Dedifferentiated amniotic fluid mesenchymal stem cell (primary cell): ENCODE measurements around the gene IL17B.

Source experiments
- DNase-seq: peaks from one replicate; pipeline ENCODE4 v3.0.0-alpha.2; 2016; ENCODE audit errors: extremely low spot score

Gene IL17B

DNA sequence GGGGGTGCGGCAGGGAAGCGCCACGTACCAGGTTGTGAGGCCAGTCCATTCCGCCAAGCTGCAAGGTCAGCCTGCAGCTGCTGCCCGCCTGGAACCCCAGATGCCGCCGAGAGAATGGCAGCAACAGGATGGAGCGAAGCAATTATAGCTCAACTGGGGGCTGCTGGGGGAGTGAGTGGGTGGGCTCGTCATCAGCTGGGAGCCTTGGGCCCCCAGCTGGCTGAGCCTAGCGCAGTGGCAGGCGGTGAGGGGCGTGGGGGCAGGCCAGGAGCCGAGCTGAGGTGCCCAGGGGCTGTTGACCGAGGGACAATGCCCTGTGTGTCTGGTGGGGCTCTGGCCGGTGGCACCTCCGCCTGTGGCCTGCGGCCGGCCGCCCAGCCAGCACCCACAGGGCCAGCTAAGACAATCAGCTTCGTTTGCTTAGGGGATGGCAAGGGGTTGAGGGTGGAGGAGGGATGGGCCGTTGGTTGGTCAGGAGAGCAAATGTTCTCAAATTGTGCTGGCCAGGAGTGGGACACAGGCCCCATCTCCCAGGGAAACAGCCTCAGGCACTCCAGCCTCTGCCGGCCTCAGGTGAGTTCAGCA, at the start of gene IL17B:
IL17B (minus strand) TSS at position 116 of the 585 bp plus-strand sequence; CDS start at position 49, 67 bp downstream.
- DNase-seq, result no peak

DNA sequence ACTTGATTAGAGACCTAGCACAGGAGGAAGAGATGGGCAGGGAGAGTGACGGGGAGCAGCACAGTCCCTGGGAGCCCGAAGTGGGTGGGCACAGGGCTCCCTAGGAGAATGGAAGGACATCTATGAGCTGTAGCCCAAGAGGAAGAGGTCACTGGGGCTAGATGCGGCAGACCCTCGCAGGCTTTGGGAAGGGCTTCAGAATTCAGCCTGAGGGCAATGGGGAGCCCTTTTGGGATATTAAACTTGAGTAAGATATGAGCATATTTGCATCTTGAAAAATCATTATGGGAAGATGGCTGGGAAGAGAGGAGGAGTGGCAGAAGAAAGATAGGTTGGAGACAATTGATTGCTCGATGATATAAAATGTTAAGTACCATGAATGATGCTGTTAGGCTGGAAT, 48.9 kb upstream of the IL17B start:
- no peak for DNase-seq

DNA sequence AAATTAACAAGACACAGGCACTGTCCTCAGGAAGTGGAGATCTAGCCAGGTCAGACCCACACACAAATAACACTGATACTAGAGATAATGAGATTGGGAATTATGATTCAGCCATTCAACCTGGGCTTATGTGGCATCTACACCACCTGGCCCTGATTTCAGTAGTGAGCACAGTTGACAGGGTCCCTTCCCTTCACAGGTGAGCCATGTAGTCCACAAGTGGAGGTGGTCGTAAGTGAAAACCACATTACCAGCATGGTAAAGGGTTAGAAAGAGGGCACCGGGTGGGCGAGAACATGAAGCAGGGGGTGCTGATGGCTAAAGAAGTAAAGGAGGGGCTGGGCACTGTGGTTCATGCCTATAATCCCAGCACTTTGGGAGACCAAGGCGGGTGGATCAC, 48.3 kb upstream of the IL17B start:
- no peak for DNase-seq

DNA sequence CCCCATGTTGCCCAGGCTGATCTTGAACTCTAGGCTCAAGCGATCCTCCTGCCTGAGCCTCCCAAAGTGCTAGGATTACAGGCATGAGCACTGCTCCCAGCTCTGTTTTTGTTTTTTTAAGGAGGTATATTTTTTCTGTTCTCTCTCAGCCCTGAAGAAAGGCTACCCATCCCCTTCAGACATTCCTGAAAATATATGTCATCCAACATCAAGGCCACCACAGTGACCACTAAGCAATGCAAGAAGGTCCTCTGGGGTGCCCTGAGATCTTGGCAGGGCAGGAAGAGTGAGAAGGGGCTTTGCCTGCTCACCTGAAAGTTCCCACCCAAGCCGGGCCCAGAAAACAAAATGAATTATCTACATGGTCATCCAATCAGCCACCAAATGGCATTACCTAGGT, 47.8 kb upstream of the IL17B start:
- DNase-seq, result no peak

GRCh38 chr5:149425729-149426128, 46.6 kb upstream of the IL17B start:
- no peak for DNase-seq

DNA sequence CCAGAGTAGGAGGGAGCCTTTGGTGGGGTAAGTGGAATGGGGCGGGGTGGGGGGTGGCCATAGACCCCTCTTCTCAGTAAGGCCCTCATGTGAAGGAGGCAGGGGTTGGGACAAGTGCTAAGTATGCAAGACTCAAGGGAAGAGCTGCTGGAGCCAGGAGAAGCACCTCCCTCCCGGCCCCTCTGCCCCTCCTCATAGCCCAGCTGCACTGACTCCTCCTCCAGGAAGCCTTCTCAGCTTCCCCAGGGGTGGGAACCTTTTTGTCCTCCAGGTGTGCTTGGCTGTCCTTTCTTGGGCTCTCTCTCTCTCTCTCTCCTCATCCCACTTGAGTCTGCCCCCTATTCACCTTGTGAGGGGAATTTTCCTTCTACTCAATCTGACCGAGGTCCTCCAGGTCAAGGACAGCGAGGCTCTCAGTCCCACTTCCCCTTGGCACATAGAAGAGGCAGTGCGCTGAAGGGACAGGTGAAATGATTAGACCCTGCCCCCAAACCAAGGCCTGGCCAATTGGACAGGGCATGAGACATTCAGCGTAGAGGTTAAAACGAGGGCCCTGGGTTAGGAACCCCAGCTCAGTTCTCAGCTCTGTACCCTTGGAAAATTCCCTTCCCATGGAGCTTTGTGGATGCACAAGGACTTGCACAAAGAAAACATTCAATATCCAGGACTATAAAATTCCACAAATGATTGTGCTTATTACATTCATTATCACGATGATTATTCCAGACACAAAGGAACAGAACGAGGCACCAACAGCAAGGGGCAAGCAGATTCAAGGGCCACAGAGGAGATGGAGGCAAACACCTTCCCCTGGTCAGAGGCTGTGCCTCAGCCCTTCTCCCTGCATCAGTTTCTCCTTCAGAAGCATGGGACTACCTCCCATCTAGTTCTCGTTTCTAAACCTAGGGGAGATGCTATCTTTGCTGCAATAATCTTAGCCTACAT, 45.6 kb upstream of the IL17B start:
- no peak for DNase-seq

- no peak for DNase-seq
These were observed 44.7 kb upstream of the IL17B start for GRCh38 chr5:149423794-149424268.

DNA sequence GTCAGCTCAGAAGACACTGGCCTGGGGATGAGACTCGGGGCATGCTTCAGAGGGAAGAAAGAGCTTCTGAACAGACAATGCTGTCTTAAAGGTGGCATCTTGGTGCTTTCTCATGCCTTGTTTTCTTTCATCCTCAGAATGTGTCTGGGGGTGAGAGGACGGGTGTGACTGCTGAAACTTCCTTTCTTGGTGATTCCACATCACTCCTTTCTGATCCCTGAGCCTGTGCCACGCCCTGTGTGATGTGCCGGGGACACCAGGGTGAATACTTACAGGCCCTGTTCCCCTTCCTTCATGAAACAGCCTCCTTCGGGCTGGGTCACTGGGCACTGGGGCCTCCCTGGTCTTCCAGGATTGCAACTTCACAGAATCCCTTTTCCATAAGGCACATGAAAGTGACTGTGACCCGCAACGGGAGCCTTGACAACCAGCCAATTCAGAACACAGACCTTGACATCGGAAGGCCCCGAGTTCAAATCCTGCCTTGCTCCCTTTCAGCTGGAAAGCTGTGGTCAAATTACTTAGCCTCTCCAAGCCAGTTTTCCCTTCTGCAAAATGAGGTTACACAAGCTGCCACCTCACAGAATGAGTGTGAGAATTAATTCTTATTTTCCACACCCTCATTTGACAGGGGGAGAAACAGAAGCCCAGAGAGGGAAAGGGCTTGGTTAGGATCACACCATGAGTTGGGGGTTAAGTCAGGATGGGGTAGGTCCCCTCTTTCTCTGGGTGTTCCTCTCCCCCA, 44.1 kb upstream of the IL17B start:
- no peak for DNase-seq

DNA sequence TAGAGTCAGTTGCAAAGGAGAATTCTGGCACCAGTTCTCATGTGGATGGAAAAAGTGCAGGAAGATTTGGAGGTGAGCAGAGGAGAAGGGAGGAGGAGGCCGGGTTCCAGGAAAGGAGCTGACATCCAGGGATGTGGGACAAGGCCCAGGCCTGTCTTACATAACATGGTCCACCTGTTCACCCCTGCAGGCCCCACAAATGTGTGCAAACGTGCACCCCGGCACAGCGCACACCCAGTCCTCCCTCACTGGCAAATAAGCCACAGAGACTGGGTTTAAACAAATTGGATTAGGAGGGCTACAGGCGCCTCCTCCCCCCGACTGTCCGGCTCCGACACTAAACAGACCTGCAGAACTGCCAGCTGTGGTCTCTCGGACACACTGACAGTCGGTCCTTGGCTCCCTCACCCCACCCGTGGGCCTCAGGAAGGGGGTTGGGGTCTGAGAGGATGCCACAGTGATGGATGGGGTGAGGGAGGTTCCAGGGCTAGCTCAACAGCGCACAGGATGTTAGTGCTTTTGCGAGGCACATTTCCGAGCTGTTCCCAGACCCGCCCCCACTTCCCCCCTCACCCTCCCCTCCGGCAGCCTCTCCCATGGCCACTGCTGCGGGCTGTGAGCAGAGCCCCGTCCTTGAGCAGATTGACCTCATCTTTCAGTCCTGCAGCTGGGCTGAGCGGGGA, 43.4 kb upstream of the IL17B start:
- DNase-seq, result peak; percentile 55

GRCh38 chr5:149421834-149422233, 42.7 kb upstream of the IL17B start:
- no peak for DNase-seq

DNA sequence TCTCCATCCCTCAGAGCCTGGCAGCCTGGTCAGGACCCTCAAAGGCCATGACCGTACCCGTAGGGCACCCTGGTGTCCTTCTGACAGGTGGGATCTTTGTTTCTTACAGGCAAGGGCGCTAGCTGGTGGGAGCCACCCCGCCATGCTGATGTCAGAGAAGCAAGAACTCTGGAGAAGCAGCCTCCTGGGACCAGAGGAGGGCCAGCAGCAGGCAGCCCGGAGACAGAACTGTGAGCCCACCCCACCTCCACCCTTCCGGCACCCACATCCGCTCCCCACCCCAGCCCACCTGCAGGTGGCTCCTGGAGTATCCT, 42.2 kb upstream of the IL17B start:
- no peak for DNase-seq

GRCh38 chr5:149420545-149421371, 41.7 kb upstream of the IL17B start:
- no peak for DNase-seq

DNA sequence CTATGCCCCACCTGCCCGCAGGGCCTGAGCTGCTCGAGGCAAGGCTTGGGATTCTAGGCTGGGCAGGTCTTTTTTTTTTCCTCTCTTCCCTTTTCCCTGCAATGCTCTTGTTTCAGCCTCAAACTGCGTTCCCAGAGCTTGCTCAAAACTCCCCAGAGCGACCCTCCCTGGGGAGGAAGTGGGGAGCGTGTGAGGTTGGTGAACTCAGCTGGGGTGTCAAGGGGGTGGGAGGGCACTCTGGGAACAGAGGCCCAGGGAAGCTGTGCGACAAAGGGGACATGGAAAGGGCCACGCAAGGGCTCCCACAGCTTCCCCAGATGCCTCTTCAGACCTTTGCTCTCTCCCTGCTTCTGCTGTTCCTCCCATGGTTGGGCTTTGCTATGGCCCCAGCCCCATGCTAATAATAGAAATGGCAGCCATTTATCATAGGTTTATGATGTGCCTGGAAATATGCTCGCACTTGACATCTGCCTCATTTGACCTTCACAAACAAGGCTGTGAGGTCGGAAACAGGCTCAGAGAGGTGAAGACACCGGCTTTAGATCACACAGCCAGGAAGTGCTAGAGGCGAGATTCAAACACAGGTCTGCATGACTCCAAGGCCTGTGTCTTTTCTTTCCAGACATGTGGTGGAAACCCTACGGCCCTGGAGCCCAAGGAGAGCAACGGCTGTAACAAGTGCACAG, 40.9 kb upstream of the IL17B start:
- no peak for DNase-seq

GRCh38 chr5:149419532-149419858, 40.4 kb upstream of the IL17B start:
- no peak for DNase-seq

- no peak for DNase-seq
These were observed 39.9 kb upstream of the IL17B start for GRCh38 chr5:149418910-149419531.

DNA sequence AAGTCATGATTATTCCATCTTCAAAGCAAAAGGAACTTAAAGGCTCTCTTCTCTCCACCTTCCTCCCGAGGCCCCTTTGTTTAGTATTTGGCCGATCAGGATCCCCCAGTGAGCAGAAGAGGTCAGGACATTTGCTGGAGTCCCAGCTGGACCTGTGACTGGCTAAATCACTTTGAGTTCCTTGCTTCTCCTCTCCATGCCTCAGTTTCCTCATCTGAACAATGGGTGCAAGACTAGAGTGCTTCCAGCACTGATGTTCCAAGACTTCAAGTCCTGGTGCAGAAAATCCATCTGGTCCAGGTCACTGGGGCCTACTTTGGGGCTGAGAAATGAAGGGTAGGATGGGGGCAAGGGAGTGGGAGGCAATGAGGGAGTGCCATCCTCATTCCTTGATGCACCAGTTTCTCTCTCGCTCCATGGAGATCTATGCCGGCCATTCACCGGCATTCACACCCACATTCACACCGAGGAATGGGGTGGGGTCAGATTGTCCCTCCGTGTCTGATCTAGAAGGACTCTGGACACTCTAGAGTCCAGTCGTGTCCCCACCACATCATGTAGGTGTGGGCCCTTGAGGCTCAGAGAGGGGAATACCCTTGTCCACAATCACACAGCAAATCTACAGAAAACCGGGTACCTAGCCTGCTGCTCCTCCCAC, 38.7 kb upstream of the IL17B start:
- DNase-seq, result no peak

DNA sequence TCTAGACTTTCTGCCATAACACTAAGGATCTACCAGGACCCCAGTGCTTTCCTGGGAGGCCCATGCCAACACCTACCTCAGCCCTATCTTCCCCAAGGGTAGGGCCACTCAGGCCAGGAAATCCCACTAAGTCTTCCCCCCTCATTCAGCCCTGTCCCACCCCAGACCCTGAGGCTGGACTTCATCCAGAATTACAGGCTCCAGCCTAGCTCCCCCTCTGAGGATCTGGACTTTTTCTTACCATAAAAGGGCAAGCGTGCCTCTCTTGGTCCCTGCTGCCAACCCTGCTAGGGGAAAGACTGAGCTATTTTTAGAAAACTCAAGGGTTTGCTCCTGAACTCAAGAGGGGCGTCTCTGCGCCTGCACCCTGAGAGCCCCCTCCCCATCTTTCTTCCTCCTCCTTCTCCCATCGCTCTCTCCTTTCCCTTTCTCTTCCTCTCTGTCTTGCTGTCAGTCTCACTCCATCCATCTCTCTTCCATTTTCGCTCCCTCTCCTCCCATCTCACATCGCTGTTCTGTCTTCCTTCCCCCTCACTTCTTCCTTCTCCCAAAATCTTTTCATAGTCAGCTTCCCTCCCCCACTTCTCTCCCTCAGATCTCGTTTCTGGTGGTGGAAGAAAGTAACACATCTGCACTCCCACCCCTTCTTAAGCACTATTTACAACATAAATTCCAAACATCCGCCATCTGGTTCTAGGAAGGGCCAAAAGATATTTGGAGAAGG, 38.1 kb upstream of the IL17B start:
- DNase-seq, result no peak

- no peak for DNase-seq
These were observed 36.2 kb upstream of the IL17B start for GRCh38 chr5:149415066-149415967.
